Fibroblast of lung (primary cell): Measurements from ENCODE around the gene NKX1-2. TPM values are rescaled to one million over a fixed set of nuclear protein-coding genes. Genes with fewer than 3 reads are reported as not detected.

Experiments used
- DNase-seq, 2 donors: peaks; one replicate each; pipeline versions ENCODE4 v3.0.0 to v3.0.0-alpha.2; 2010; ENCODE audit warnings: low read depth in 2 of 2
- H2AFZ ChIP-seq: 2 replicates; pipeline ENCODE4 v1.5.1; 2012; ENCODE audit warnings: low read length, control low read depth, inconsistent platforms
- H3K27ac ChIP-seq: 2 replicates; pipeline ENCODE4 v1.5.1; 2011; ENCODE audit warnings: low read length, control low read depth; ENCODE audit not compliant: insufficient read depth
- H3K27me3 ChIP-seq: 2 replicates; pipeline ENCODE4 v1.5.1; 2011; ENCODE audit warnings: mild to moderate bottlenecking, low read length; ENCODE audit not compliant: control insufficient read depth, insufficient read depth
- H3K36me3 ChIP-seq: 2 replicates; pipeline ENCODE4 v1.5.1; 2011; ENCODE audit warnings: low read length; ENCODE audit not compliant: control insufficient read depth, insufficient read depth
- H3K4me1 ChIP-seq: 2 replicates; pipeline ENCODE4 v1.5.1; 2011; ENCODE audit warnings: low read length; ENCODE audit not compliant: control insufficient read depth, insufficient read depth; ENCODE audit errors: extremely low read depth
- H3K4me2 ChIP-seq: 2 replicates; pipeline ENCODE4 v1.5.1; 2011; ENCODE audit warnings: low read length, control low read depth; ENCODE audit not compliant: insufficient read depth; ENCODE audit errors: extremely low read depth
- H3K4me3 ChIP-seq, 4 experiments: fragments of 200-600 bp in 1 of 4; sonication (generic) in 1 of 4; replicated peaks in 1 of 4; 2 replicates each; pipeline ENCODE4 v1.5.1; 2011 to 2016; ENCODE audit warnings: low read length in 4 of 4, low read depth in 3 of 4, mild to moderate bottlenecking in 3 of 4, control low read depth in 2 of 4, inconsistent platforms in 1 of 4, mixed read lengths in 1 of 4; ENCODE audit not compliant: insufficient read depth in 1 of 4; ENCODE audit errors: control extremely low read depth in 1 of 4
- H3K79me2 ChIP-seq: 2 replicates; pipeline ENCODE4 v1.5.1; 2012; ENCODE audit warnings: mild to moderate bottlenecking, low read length, inconsistent platforms; ENCODE audit not compliant: control insufficient read depth, insufficient read depth
- H3K9ac ChIP-seq: 2 replicates; pipeline ENCODE4 v1.5.1; 2011; ENCODE audit warnings: mild to moderate bottlenecking, low read length, control low read depth; ENCODE audit not compliant: insufficient read depth
- H3K9me3 ChIP-seq: 2 replicates; pipeline ENCODE4 v1.5.1; 2012; ENCODE audit warnings: low read depth, low read length; ENCODE audit not compliant: control insufficient read depth, insufficient read depth
- H4K20me1 ChIP-seq: 2 replicates; pipeline ENCODE4 v1.5.1; 2011; ENCODE audit warnings: low read length; ENCODE audit not compliant: control insufficient read depth, insufficient read depth; ENCODE audit errors: extremely low read depth
- CTCF ChIP-seq, 2 donors: IDR thresholded peaks in 1 of 2; conservative IDR thresholded peaks in 1 of 2; 1 replicate in 1 of 2; 2 replicates in 1 of 2; pipeline ENCODE4 v1.5.1; 2011 to 2012; ENCODE audit warnings: low read length in 2 of 2, control low read depth in 1 of 2, inconsistent platforms in 1 of 2, low read depth in 1 of 2, mild to moderate bottlenecking in 1 of 2
- EZH2 ChIP-seq: IDR thresholded peaks from 2 replicates; pipeline ENCODE4 v1.5.1; 2012; ENCODE audit warnings: low read length, control low read depth, mild to moderate bottlenecking; ENCODE audit errors: missing control alignments
- polyA plus RNA-seq, 2 donors: library from polyadenylated mRNA; depleted of rRNA in 1 of 2; stranded (reverse) in 1 of 2; unstranded in 1 of 2; fragments of >200 nt; gene quantifications; 2 replicates each; pipeline ENCODE4 v1.2.1, GENCODE V29; 2011 to 2012; ENCODE audit warnings: missing spikeins in 1 of 2
- total RNA-seq: library from RNA; depleted of rRNA; stranded (reverse); fragments of >200 nt; gene quantifications from 2 replicates; pipeline ENCODE4 v1.2.1, GENCODE V29; 2014

Gene NKX1-2
- total and polyA plus RNA-seq, 2 donors (not counting 1 experiment from before 2014, with no cell fraction given): not detected

DNA sequence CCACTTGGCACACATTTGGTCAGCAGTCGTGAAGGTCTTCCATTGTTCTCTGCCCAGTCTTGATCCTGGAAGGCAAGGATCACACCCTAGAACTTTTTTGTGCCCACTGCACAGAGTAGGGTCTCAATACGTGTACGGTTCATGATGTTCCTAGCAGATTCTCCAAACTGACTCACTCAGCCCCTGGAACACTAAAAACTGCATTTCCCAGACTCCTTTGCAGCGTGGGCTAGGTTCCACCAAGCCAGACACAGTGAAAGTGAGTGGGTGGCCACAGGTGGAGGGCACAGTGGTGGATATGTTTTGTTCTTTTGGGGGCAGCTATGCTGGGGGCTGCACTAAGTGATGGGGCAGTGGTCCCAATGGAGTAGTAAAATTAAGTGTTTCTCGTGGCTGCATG, 10.3 kb upstream of the NKX1-2 start:
- Histone ChIP-seq H4K20me1 (no peaks in the 10 kb centered on the region), H3K27me3 (peaks cover 17% of the 10 kb centered on the region), H3K4me3 (no peak overlapping the region), H3K9me3 (no peaks in the 10 kb centered on the region), H3K4me1 (no peaks in the 10 kb centered on the region), H3K79me2 (no peaks in the 10 kb centered on the region), H3K27ac (no peak overlapping the region), H3K36me3 (no peaks in the 10 kb centered on the region), H3K4me2 (no peak overlapping the region), H3K9ac (no peak overlapping the region), H2AFZ (no peak overlapping the region)
- no peak for DNase-seq
- TF ChIP-seq CTCF (conservative IDR thresholded peaks at IDR 0.05 in 1 of 2, IDR thresholded peaks at IDR 0.05 in 1 of 2; ENCODE audit: low read depth in 1 of 2, low read length in 2 of 2) (no peak), EZH2 (no peak)

DNA sequence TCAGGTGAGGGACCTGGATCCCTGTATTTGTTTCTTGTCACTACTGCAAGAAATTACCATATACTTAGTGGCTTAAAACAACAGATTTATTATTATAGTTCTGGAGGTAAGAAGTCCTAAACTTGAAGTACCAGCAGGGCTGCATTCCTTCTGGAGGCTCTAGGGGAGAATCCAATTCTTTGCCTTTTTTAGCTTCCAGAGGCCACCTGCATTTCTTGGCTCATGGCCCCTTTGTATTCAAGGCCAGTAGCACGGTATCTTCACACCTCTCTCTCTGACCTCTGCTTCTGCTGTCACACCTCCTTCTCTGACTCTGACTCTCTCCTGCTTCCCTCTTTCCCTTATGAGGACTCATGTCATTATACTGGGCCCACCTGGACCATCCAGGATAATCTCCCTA, 9.6 kb upstream of the NKX1-2 start:
- Histone ChIP-seq H2AFZ (no peak overlapping the region), H3K4me2 (no peak overlapping the region), H3K27ac (no peak overlapping the region), H3K27me3 (peaks cover 24% of the 10 kb centered on the region), H4K20me1 (no peaks in the 10 kb centered on the region), H3K9me3 (no peaks in the 10 kb centered on the region), H3K4me3 (no peak overlapping the region), H3K9ac (no peak overlapping the region), H3K36me3 (no peaks in the 10 kb centered on the region), H3K4me1 (no peaks in the 10 kb centered on the region), H3K79me2 (no peaks in the 10 kb centered on the region)
- no peak for TF ChIP-seq EZH2
- TF ChIP-seq CTCF (conservative IDR thresholded peaks at IDR 0.05 in 1 of 2, IDR thresholded peaks at IDR 0.05 in 1 of 2; ENCODE audit: low read depth in 1 of 2, low read length in 2 of 2): no peak
- DNase-seq: no peak

DNA sequence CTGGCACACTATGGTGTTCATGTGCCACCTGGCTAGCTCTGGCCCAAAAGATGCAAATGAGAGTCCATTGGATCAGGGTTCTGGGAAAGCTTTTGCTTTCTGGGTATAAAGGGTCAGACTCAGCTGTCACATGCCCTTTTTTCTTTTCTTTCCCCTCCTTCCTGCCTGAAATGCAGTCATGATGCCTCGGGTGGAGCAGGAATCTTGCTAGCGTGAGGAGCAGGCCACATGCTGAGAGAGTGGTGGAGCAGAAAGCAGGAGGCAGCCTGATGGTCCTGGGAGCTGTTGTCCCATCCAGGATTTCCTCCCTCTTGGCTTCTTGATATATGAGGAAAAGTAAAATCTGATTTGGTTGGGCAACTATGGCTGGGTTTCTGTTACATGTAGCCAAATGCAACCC, 9.1 kb upstream of the NKX1-2 start:
- no peak for TF ChIP-seq EZH2
- TF ChIP-seq CTCF (conservative IDR thresholded peaks at IDR 0.05 in 1 of 2, IDR thresholded peaks at IDR 0.05 in 1 of 2; ENCODE audit: low read depth in 1 of 2, low read length in 2 of 2): no peak
- Histone ChIP-seq H3K4me3 (no peak overlapping the region), H3K36me3 (no peaks in the 10 kb centered on the region), H4K20me1 (no peaks in the 10 kb centered on the region), H3K27me3 (peaks cover 29% of the 10 kb centered on the region), H3K27ac (no peak overlapping the region), H3K9ac (no peak overlapping the region), H3K4me2 (no peak overlapping the region), H3K79me2 (no peaks in the 10 kb centered on the region), H3K9me3 (no peaks in the 10 kb centered on the region), H3K4me1 (no peaks in the 10 kb centered on the region), H2AFZ (no peak overlapping the region)
- DNase-seq: no peak
